Peyer's patch (tissue), 4 donors: ENCODE measurements around the gene SLC35F6. TPM values are rescaled to one million over a fixed set of nuclear protein-coding genes. Genes with fewer than 3 reads are reported as not detected.

Experiments
- DNase-seq, 3 donors: peaks; one replicate each; pipeline ENCODE4 v3.0.0-alpha.2; 2017 to 2019
- H3K27ac ChIP-seq, 4 donors: fragments of 200-600 bp; sonication (generic); one replicate each; pipeline ENCODE4 v1.5.1; 2016 to 2019
- H3K27me3 ChIP-seq, 2 donors: fragments of 200-600 bp; sonication (generic); one replicate each; pipeline ENCODE4 v1.5.1; 2019
- H3K36me3 ChIP-seq, 3 donors: fragments of 200-600 bp; sonication (generic); one replicate each; pipeline ENCODE4 v1.5.1; 2016 to 2019
- H3K4me1 ChIP-seq, 4 donors: fragments of 200-600 bp; sonication (generic); one replicate each; pipeline ENCODE4 v1.5.1; 2016 to 2019
- H3K4me3 ChIP-seq, 4 donors: fragments of 200-600 bp; sonication (generic); 1 replicate in 3 of 4; 2 replicates in 1 of 4; pipeline ENCODE4 v1.5.1; 2016 to 2019; ENCODE audit warnings: mild to moderate bottlenecking in 1 of 4
- H3K9me3 ChIP-seq, 4 donors: fragments of 200-600 bp; sonication (generic); one replicate each; pipeline ENCODE4 v1.5.1; 2016 to 2019; ENCODE audit warnings: mild to moderate bottlenecking in 1 of 4
- CTCF ChIP-seq, 6 experiments: fragments of 450-650 bp in 4 of 6; fragments of 200-600 bp in 2 of 6; sonication (generic) in 1 of 6; IDR thresholded peaks; one replicate each; pipeline ENCODE4 v1.5.1; 2017 to 2019; ENCODE audit warnings: antibody characterized with exemption in 6 of 6, mild to moderate bottlenecking in 3 of 6, moderate library complexity in 1 of 6
- POLR2A ChIP-seq, 2 donors: fragments of 450-650 bp; IDR thresholded peaks; one replicate each; pipeline ENCODE4 v1.5.1; 2017; ENCODE audit warnings: antibody characterized with exemption in 2 of 2, mild to moderate bottlenecking in 2 of 2, moderate library complexity in 2 of 2
- total RNA-seq, 4 donors: library from RNA; depleted of rRNA; stranded (reverse); fragments of >200 nt; gene quantifications; one replicate each; pipeline ENCODE4 v1.1.0, GENCODE V29; 2016

The SLC35F6 gene
- total RNA-seq, 4 donors from 2014 or later: 13.2 to 49.1 (median 38.1) TPM

- H3K9me3 ChIP-seq: no peaks in the 10 kb centered on the region
- H3K4me3 ChIP-seq: no peak overlapping the region
- H3K27me3 ChIP-seq: no peaks in the 10 kb centered on the region
- no peak for DNase-seq
- no peaks in the 10 kb centered on the region for H3K4me1 ChIP-seq
- no peaks in the 10 kb centered on the region for H3K36me3 ChIP-seq
- TF ChIP-seq CTCF (IDR thresholded peaks at IDR 0.05): no peak
- no peak for TF ChIP-seq POLR2A (IDR thresholded peaks at IDR 0.05)
- no peak overlapping the region for H3K27ac ChIP-seq
Measured at GRCh38 chr2:26754539-26754938, 9.5 kb upstream of the SLC35F6 start.

GRCh38 chr2:26754972-26755670, 9.0 kb upstream of the SLC35F6 start:
- Histone ChIP-seq H3K9me3 (no peaks in the 10 kb centered on the region), H3K36me3 (no peaks in the 10 kb centered on the region), H3K27me3 (no peaks in the 10 kb centered on the region), H3K4me1 (no peaks in the 10 kb centered on the region), H3K4me3 (no peak overlapping the region), H3K27ac (no peak overlapping the region)
- TF ChIP-seq CTCF (IDR thresholded peaks at IDR 0.05) (no peak), POLR2A (IDR thresholded peaks at IDR 0.05) (no peak)
- no peak for DNase-seq

GRCh38 chr2:26756337-26756736, 7.7 kb upstream of the SLC35F6 start:
- DNase-seq: no peak
- Histone ChIP-seq H3K27ac (no peak overlapping the region), H3K36me3 (no peaks in the 10 kb centered on the region), H3K9me3 (no peaks in the 10 kb centered on the region), H3K27me3 (no peaks in the 10 kb centered on the region), H3K4me1 (no peaks in the 10 kb centered on the region), H3K4me3 (no peak overlapping the region)
- no peak for TF ChIP-seq POLR2A (IDR thresholded peaks at IDR 0.05)
- TF ChIP-seq CTCF (IDR thresholded peaks at IDR 0.05): no peak

GRCh38 chr2:26757873-26758789, 6.0 kb upstream of the SLC35F6 start:
- no peak overlapping the region for H3K4me3 ChIP-seq
- H3K27me3 ChIP-seq: no peaks in the 10 kb centered on the region
- no peaks in the 10 kb centered on the region for H3K4me1 ChIP-seq
- no peak overlapping the region for H3K27ac ChIP-seq
- no peaks in the 10 kb centered on the region for H3K9me3 ChIP-seq
- no peak for TF ChIP-seq POLR2A (IDR thresholded peaks at IDR 0.05)
- no peak for TF ChIP-seq CTCF (IDR thresholded peaks at IDR 0.05)
- H3K36me3 ChIP-seq: no peaks in the 10 kb centered on the region
- DNase-seq: peak in 1 of 3 donors; percentile 56

- H3K27ac ChIP-seq: no peak overlapping the region
Measured at GRCh38 chr2:26758790-26759321, 5.2 kb upstream of the SLC35F6 start.

More at GRCh38 chr2:26758790-26759321, 5.2 kb upstream of the SLC35F6 start:
- Histone ChIP-seq H3K4me3 (no peak overlapping the region), H3K9me3 (no peaks in the 10 kb centered on the region), H3K36me3 (no peaks in the 10 kb centered on the region), H3K4me1 (peaks cover 0 to 5% (median 0%) of the 10 kb centered on the region in 4 donors), H3K27me3 (no peaks in the 10 kb centered on the region)
- no peak for DNase-seq
- TF ChIP-seq CTCF (IDR thresholded peaks at IDR 0.05) (no peak), POLR2A (IDR thresholded peaks at IDR 0.05) (no peak)
